ENCODE measurements around the gene RNF175.

RNF175 gene

DNA sequence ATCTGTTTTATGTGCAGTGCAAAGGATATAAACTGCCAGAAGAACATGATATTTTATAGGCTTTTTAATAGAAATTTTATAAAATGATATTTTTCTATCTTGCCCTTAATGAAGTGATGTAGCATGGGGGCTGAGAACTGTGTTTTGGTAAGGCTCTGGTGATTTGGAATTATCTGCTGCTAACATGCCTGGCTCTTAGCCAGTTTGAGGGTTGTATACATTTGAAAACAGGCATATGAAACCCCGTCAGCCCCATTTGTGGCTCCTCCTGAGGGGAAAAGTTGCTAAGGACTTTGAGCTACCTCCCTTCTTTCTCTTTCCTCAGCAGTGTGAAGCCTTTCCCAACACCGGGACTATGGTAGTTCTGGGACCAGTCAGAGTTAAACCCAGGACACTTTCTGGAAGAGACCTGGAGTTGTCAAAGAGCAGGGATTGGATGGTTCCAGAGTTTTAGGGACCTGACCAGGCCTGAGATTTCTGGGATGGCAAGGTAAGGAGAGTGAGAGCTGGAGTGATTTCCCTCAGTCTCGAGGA is 24.4 kb upstream of the RNF175 start:
- DNase-seq (ENCODE audit: low read depth), result no peak

GRCh38 chr4:153782581-153782980 is 22.8 kb upstream of the RNF175 start:
- no peak for DNase-seq (ENCODE audit: low read depth)

DNA sequence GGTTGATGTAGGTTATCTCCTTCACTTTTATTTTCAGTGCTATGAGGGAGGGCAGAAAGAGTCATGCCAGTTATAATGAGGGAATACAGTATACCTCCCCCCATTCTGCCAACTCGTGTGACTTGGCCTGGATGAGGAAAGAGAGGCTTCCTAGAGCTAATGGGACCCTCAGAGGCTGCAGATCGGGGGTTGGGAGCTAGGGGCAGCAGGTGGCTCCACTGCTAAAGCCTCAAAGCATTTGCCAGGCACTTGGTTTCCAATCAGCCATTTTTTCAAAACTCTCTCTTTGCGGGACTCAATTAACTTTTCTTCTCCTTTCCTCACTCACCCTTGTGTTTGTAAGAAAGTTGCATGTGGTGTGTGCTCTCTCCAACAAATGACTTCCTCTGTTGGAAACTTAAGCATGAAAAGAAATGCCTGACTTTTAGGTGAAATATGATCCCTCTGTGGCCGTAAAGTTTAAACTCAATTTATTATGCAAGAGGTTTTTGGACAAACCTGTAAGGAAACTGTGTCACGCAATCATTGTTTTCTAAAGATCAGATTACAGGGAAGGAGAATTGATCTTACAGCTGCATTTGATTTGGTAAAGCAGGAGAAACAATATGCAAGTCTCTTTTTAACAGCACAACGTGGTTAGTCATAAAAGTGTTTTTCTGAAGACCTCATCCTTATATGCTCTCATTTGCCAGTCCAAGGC is 22.0 kb upstream of the RNF175 start:
- DNase-seq (ENCODE audit: low read depth), result no peak

DNA sequence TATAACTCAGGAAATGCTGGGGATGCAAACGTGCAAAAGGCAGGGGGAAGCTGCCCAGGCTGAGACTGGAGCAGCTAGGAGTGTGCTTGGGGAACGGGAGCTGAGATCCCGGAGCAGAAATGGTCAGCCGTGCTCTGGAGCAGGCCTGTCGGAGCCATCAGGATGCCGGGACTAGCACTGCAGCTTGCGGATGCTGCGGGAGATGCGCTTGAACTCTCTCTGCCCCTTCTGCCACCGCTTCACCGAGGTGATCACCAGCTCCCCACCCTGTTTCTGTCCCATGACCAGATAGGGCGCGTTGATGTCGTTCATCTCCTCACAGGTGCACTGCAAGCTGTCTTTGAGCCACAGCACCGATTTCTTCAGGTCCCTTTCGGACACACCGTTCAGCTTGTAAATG is 21.5 kb upstream of the RNF175 start:
- no peak for DNase-seq (ENCODE audit: low read depth)

DNA sequence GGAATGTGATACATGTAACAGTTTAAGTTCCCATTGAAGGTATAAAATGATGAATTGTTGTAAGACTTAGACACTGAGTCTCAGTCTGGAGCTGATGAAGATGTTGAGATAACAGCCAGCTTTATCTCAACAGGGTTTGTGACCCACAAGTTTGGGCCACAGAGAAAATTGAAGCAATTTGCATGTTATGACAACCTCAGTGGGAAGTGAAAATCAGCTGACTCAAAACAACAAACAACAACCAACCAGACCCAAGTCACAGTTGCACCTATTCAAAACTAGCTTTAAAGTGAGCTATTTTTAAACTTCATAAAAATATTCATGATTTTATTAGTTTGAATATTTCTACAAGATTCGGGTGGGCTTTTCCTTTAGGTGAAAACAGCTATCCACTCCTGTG is 21.1 kb upstream of the RNF175 start:
- no peak for DNase-seq (ENCODE audit: low read depth)

DNA sequence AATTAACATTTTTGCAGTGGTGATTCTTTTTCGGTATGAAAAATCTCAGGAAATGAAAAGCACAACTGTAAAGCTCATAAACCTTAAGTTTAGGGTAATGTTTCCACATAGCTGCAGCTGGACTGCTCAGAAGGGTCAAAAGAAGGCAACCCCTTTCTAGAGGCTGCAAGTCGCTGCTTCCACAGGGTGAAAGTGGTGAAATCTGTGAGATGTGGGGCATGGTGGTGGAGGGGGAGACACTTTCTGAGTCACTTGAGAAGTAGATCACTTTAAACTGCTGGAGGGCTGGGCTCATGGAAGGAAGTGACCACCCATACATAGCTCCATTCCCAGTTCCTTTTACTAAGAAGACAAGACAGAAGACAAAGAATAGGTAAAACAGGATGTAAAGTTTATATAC is 20.4 kb upstream of the RNF175 start:
- DNase-seq (ENCODE audit: low read depth), result no peak

DNA sequence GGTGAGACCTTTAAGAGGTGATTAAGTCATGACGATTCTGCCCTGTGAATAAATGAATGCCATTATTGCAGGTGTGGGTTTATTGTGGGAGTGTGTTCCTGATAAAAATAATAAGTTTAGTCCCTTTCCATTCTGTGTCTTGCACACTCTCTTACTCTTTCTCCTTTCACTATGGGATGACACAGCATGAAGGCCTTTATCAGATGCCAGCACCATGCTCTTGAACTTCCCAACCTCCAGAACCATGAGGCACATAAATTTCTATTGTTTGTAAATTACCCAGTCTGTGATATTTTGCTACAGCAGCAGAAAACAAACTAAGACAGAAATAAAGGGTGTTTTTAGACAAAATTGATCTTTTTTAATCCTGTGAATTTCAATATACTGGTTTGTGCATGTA is 18.6 kb upstream of the RNF175 start:
- no peak for DNase-seq (ENCODE audit: low read depth)

- DNase-seq (ENCODE audit: low read depth), result no peak
These were observed 17.6 kb upstream of the RNF175 start for GRCh38 chr4:153777421-153777820.

GRCh38 chr4:153776601-153777000 is 16.8 kb upstream of the RNF175 start:
- no peak for DNase-seq (ENCODE audit: low read depth)

DNA sequence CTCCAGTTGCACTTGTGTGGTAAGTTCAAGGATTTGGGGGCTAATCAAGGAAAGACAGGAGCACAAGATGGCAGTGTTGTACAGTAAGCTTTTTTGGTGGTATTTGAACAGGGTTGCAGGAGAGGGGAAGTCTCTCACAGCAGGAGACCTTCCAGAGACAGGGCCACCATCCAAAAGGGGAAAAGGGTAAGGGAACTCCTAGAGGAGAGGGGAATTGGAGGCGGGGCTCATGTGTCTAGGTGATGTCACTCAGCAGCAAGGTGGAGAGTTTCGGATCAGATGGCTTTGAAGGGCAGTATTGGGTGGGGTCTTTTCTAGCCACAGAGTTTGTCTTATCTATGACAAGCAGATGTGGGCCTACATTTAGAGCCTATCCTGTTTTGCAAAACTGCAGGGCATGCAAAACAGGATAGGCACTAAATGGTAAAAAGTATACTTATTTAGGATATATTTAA is 13.4 kb upstream of the RNF175 start:
- no peak for DNase-seq (ENCODE audit: low read depth)

DNA sequence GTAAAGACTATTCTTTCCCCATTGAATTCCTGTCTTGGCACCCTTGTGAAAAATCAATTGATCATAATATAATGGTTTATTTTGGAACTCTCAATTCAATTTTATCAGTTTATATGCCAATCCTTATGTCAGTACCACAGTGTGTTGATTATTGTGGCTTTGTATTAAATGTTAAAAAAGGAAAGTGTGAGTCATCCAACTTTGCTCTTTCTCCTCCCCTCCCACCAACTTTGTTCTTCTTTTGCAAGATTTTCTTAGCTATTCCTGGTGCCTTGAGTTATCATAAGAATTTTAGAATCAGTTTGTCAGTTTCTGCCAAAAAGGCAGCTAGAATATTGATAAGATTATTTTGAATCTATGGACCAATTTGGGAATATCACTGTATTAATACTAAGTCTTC is 11.2 kb upstream of the RNF175 start:
- DNase-seq (ENCODE audit: low read depth), result no peak

- DNase-seq (ENCODE audit: low read depth), result no peak
These were observed 6.9 kb upstream of the RNF175 start for GRCh38 chr4:153766758-153767157.

DNA sequence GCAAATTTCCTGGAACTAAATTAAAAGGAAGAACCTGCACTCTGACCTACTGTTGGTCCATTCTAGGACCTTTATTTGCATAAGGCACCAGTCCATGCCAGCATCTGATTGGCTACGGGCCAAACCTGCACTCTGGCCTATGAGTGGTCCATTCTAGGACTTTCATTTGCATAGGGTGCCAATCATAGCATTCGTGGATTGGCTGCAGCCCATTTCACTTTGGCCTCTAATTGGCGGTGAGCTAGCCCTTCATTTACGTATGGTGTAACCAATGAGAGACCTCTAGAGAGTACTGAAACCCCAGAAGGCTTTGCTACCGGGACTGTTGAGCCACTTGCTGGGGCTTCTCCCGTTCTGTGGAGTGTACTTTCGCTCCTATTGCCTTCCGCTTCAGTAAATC is 6.1 kb upstream of the RNF175 start:
- DNase-seq (ENCODE audit: low read depth), result no peak

DNA sequence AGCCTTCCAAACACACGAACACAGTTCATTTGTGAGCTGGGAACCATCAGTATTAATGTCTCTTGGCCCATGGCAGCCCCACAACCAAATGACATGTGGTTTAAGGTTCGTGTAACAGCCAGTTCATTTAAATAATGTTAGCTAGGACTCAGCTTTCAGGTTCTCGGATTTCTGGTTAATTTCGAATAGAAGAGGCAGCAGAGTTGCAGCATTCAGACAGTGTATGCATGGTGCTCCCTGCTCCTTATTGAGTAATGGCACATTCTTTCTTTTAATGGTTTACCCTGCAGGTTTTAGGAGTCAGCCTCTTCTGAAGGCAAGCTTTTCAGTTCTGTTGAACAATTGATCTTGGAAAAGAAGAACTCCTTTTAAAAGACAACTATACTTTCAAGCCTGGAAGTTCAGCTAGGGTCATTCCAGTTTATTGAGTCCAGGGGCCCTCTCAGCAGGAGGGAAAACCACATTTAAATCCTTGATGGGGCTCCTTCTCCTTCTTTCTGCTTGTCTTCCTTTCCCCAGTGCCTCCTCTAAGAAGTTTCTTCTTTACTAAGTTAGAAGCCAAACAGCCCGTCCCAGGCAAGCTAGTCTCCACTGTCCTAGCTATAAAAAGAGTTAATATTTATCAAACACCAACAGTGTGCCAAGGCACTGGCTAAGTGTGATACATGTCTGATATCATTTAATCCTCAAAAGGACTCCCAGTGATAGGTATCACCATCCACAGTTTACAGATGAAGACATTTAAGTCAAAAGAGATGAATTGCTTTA is 5.0 kb upstream of the RNF175 start:
- no peak for DNase-seq (ENCODE audit: low read depth)

DNA sequence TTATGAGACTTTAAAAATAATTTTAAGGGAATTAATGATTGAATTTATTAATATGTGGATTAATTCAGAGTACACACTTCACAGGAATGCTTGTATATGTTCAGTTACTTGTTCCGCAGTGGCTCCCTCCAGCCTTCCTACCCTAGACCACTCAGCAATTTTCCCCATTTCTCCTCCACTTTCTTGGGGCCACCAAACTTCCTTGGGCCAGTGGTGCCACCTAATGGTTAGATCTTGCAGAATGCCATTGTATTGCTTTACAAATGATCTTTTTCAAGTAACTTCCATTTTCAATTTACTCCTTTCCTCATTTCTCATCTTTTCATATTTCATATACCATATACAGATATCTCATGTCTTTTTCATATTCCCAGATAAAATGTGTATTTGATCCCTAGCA is 3.6 kb upstream of the RNF175 start:
- DNase-seq (ENCODE audit: low read depth), result no peak

DNA sequence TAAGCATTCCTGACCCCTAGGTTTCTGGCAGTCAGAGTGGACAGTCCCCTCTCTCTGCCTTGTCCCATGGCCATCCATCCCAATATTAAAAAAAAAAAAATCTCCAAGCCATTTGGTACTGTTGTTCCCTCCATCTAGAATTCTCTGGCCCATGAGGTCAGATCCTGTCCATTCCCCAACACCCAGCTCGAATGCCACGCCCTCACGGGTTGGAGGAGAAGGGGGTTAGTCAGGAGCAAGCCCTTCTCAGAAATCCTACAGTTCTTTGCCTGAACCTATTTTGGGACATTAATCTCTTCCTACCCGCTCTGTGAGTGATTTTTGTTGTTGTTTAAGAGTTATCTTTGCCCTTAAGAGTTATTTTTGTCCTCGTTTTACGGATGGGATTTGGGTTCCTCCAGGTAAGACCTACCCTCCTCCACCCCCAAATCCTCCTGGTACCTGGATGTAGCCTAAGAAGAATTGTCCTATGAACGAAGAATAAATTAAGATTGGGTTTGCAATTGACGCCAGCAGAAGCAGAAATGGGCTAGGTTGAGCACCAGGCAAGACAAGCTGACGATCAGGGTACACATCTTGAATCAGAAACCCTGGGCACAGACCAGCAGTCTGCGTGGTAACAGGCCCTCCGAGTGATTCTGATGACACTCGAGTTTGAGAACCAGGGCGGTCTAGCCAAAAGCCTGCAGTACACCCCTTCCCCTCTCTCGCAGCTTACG is 977 bp downstream of the RNF175 start:
- DNase-seq (ENCODE audit: low read depth), result no peak

GRCh38 chr4:153758136-153758535 is 1.7 kb downstream of the RNF175 start:
- no peak for DNase-seq (ENCODE audit: low read depth)

DNA sequence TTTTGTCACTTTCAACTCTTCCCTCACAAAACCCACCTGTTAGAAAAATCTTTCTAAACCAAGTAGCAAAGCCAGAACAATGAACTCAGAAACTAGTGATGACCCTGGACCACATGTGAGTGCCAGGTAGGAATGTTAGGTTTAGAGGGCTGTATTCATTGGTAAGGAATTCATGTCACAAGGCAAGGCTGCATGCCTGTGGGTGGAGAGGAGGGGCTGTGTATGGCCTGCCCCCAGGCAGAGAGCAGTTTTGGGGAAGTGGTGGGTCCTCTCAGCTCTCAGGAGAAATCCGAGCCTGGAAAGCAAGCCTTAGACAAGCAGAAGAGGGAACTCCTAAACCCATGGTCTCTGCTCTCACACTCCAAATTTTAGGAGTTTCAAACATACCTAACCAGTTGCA is 2.4 kb downstream of the RNF175 start:
- no peak for DNase-seq (ENCODE audit: low read depth)

GRCh38 chr4:153755186-153755585 is 4.6 kb downstream of the RNF175 start:
- no peak for DNase-seq (ENCODE audit: low read depth)

GRCh38 chr4:153750197-153750817 is 9.5 kb downstream of the RNF175 start:
- DNase-seq (ENCODE audit: low read depth), result peak; percentile 16

- no peak for DNase-seq (ENCODE audit: low read depth)
These were observed 11.4 kb downstream of the RNF175 start for GRCh38 chr4:153748378-153748777.

DNA sequence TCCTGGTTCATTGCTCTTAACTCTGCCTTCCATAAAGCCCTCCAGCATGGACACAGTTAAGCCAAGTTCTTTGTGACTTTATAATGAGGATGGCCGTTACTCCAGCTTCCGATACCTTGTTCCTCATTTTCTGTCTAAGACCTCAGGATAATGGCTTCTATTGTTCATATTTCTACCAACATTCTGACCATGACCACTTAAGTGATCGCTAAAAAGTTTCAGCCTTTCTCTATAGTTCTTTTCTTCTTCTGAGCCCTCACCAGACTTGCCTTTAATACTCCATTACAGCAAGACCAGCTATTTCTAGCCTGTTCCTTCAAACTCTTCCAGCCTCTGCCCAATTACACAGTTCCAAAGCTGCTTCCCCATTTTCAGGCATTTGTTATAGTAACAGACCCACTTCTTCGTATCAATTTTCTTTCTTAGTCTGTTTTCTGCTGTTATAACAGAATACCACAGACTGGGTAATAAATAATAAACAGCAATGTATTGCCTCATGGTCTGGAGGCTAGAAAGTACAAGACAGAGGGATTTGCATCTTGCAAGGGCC is 12.3 kb downstream of the RNF175 start:
- DNase-seq (ENCODE audit: low read depth), result no peak
